Measurements from ENCODE around the gene DAAM2.

The DAAM2 gene

GRCh38 chr6:39840781-39841180 lies 48.6 kb downstream of the DAAM2 start:
- H3K27ac ChIP-seq: peak overlapping the region; percentile 55
- TF ChIP-seq CTCF (conservative IDR thresholded peaks at IDR 0.05): no peak

GRCh38 chr6:39841291-39841690 lies 49.1 kb downstream of the DAAM2 start:
- no peak overlapping the region for H3K27ac ChIP-seq
- no peak for TF ChIP-seq CTCF (conservative IDR thresholded peaks at IDR 0.05)

GRCh38 chr6:39841923-39842322 lies 49.7 kb downstream of the DAAM2 start:
- no peak overlapping the region for H3K27ac ChIP-seq
- TF ChIP-seq CTCF (conservative IDR thresholded peaks at IDR 0.05): no peak

- H3K27ac ChIP-seq: no peak overlapping the region
- TF ChIP-seq CTCF (conservative IDR thresholded peaks at IDR 0.05): peak; percentile 36
Observed at GRCh38 chr6:39843305-39844020, 51.3 kb downstream of the DAAM2 start.

- no peak for TF ChIP-seq CTCF (conservative IDR thresholded peaks at IDR 0.05)
- H3K27ac ChIP-seq: no peak overlapping the region
Observed at GRCh38 chr6:39844866-39845265, 52.7 kb downstream of the DAAM2 start.

GRCh38 chr6:39847221-39847620 lies 55.0 kb downstream of the DAAM2 start:
- no peak for TF ChIP-seq CTCF (conservative IDR thresholded peaks at IDR 0.05)

GRCh38 chr6:39848171-39848570 lies 56.0 kb downstream of the DAAM2 start:
- no peak overlapping the region for H3K27ac ChIP-seq
- no peak for TF ChIP-seq CTCF (conservative IDR thresholded peaks at IDR 0.05)

More at GRCh38 chr6:39847221-39847620, 55.0 kb downstream of the DAAM2 start:
- no peak overlapping the region for H3K27ac ChIP-seq

All from VCaP (cell line).